ENCODE measurements around the gene XKR7. TPM values are rescaled to one million over a fixed set of nuclear protein-coding genes. Genes with fewer than 3 reads are reported as not detected.
"Not testable (repeated sequence)": the region's sequence is repeated elsewhere in the genome, so short reads cannot be mapped to it uniquely, and the experiment has no call there.

The XKR7 gene, protein sequence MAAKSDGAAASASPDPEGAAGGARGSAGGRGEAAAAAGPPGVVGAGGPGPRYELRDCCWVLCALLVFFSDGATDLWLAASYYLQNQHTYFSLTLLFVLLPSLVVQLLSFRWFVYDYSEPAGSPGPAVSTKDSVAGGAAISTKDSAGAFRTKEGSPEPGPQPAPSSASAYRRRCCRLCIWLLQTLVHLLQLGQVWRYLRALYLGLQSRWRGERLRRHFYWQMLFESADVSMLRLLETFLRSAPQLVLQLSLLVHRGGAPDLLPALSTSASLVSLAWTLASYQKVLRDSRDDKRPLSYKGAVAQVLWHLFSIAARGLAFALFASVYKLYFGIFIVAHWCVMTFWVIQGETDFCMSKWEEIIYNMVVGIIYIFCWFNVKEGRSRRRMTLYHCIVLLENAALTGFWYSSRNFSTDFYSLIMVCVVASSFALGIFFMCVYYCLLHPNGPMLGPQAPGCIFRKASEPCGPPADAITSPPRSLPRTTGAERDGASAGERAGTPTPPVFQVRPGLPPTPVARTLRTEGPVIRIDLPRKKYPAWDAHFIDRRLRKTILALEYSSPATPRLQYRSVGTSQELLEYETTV
- not detected for total RNA-seq

DNA sequence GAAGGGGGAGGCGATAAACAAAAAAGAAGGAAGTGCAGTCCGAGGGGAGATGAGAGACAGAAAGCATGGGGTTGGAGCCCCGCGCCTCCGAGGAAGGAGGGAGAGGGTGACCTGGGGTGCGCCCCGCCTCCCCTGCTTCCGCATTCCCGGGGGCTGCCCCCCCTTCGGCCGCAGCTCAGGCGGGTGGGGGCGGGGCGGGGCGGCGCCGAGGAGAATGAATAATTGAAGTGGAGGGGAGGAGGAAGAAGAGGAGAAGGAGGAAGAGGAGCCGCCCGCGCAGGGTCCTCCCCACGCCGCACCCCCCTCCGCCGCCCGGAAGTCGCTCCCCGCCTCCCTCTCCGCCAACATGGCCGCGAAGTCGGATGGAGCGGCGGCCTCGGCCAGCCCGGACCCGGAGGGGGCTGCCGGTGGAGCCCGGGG lies at the start of gene XKR7:
Gene XKR7 (plus strand): TSS at position 322 of the 420 bp plus-strand sequence. CDS start 25 bp downstream, at position 347.
- DNase-seq (ENCODE audit: low spot score) = no peak

DNA sequence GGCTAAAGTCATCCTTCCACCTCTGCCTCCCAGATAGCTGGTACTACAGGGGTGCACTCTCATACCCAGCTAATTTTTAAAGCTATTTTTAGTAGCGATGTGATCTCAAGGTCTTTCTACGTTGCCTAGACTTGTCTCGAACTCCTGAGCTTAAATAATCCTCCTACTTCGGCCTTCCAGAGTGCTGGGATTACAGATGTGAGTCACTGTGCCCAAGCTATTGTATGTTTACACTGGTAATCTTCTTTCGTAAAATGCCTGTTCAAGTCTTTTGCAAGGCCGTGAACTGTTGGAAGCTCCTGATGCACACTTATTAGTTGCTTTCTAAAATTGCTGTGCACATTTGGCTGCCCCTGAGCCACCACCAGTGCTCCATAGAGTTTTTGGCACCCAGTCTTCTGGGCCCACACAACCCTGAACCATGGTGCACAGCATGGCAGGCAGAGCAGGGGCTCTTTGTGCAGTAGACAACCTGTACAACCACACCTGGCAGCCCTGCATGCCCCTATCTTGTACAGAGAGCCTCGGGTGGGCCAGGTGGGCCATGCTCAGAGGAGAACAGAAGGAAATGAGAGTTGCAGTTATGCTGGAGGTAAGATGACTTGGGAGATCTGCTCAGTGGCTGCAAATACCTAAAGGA lies 49.4 kb upstream of the XKR7 start:
- DNase-seq (ENCODE audit: low spot score) = no peak

DNA sequence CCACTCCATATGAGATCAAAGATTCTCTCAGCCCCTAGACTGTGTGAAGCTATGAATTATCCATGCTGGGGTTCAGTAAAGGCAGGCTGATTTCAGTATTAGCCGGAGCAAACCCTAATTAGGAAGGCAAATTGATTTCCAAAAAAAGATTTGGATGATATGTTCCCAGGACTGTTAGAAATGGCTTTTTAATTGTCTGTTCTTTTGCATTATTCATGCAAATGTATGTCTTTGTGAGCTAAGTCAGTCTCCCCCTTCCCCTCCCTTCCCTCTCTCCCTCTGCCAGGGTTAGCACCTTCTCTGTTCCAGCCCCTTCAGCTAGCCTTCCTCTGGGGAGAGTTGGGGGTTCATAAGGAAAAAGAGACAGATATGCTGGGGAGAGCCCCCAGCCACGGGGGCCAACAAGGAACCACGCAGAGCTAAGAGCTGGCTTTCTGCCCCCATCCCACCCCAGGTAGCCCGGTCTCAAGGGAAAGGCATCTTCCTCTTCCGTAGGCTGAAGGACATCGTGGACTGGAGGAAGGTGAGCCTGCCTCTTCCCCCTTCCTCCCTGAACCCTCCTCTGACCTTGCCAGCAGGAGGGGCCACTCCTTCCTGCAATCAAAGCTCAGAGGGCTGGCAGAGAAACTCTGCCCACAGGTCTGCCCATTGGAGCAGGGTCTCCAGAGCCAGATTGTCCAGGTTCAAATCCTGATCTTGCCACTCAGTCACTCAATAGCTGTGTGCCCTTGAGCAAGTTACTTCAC lies 48.4 kb upstream of the XKR7 start:
- no peak for DNase-seq (ENCODE audit: low spot score)

DNA sequence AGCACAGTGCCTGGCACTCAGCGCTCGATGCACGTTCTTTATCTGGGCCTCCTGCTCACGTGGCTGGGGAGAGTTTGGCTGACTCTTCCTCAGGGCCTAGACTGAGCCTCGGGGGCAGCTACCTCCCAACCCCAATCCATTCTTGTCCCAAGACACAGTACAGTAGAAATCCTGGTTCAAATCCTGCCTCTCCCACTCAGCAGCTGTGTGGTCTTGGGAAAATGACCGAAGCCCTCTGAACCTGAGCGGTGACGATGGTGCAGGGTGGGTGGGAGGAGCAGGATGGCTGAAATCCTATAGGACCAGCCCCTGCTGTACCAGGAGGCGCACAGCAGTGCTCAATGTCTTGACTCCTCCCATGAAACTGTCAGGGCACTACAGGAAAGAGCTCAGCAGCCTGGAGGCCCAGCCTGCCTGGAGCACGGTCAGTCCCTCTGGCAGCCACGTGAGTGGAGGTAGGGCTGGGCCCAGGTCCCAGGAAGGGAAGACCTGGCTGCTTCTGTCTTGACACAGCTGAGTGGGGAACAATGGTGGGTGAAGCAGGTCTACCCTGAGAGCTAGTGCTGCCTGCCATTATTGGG lies 47.6 kb upstream of the XKR7 start:
- no peak for DNase-seq (ENCODE audit: low spot score)

DNA sequence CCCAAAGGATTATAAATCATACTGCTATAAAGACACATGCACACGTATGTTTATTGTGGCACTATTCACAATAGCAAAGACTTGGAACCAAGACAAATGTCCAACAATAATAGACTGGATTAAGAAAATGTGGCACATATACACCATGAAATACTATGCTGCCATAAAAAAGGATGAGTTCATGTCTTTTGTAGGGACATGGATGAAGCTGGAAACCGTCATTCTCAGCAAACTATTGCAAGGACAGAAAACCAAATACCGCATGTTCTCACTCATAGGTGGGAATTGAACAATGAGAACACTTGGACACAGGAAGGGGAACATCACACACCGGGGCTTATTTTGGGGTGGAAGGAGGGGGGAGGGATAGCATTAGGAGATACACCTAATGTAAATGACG lies 46.5 kb upstream of the XKR7 start:
- not testable (repeated sequence) for DNase-seq (ENCODE audit: low spot score)

DNA sequence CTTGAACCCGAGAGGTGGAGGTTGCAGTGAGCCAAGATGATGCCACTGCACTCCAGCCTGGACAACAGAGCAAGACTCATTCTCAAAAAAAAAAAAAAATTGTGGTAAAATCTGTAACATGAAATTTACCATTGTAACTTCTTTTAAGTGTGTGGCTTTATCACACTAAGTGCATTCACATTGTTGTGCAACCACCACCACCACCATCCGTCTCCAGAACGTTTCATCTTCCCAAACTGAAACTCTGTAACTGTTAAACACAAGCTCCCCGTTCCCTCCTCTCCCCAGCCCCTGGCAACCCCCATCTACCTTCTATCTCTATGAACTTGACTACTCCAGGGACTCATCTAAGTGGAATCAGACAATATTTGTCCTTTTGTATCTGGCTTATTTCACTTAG lies 45.8 kb upstream of the XKR7 start:
- DNase-seq (ENCODE audit: low spot score) = no peak

DNA sequence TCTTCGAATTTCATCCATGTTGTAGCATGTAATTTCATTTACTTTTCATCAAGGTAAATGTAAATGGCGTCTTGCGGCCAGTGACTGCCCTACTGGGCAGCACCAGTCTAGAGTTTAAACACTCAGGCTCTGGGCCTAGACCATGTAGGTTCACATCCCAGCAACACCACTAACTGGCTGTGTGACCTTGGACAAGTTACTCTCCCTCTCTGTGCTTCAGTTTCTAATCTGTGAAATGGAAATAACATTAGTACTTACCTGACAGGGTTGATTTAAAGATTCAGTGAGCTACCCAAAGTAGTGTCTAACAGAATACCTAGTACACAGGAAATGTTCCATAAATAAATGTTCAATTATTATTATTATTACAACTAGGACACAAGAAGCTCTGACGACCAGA lies 45.4 kb upstream of the XKR7 start:
- DNase-seq (ENCODE audit: low spot score) = no peak

DNA sequence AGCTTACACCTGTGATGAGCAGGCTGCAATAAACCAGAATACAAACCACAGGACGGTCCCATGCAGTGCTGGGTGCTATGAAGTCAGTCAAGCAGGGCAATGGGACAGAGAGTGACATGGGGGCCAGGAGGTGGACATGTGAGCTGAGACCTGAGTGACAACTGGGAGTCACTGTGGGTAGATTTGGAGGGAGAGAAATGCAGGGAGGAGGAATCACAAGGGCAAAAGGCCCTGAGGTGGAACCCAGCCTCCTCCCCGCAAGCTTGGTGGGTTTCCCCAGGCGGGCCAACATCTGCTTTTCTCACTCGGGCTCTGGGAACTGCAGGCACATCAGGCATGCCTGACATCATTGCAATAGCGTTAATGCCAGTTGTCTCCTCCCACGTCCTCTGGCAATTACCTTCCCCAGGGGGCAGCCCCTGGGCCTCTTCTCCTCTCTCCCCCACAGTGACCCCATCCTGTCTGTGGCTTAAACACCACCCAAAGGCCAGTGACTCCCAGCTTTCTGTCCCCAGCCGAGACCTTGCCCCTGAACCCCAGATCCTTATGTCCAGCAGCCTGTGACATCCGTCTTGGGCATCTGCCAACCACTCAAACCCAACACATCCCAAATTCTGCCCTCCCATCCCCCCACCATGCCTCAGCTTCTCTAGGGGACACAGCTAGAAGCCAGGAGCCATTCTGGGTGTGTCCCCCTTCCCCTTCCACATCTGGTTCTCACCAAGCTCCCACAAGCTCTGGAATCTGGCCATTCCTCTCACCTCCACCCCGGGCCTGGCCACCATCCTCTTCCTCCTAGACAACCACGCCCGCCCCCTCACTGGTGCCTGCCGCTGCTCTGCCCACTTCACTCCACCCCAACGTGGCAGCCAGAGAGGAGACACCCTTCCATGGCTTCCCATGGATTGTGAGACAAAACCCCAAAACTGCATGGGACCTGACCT lies 44.3 kb upstream of the XKR7 start:
- DNase-seq (ENCODE audit: low spot score) = no peak

DNA sequence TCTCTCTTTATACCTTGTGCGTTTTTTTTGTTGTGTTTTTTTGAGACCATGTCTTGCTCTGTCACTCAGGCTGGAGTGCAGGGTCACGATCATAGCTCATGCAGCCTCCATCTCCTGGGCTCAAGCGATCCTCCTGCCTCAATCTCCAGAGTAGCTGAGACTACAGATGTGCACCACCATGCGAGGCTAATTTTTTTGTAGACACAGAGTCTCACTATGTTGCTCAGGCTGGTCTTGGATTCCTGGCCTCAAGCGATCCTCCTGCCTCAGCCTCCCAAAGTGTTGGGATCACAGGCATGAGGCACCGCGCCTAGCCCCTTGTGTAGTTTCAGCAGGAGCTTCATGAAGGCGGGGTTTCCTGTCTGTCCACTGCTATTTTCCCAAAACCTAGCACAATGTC lies 43.4 kb upstream of the XKR7 start:
- DNase-seq (ENCODE audit: low spot score) = no peak

DNA sequence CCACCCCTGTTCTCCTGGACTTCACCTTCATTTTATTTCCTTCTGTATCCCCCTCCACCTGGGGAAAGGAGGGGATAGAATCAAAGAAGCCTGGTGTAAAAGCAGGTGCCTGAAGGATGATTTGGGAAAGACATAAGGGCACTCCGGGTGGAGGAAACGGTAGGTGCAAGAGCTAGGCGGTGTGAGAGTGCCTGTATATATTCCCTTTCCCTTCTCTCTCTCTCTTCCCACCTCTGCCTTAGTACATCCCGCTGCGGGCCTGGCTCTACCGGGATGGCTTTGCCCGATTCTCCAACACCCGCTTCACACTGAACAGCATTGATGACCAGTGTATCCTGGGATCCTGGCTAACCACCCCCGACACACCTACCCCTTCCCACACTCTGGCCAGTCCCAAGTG lies 42.3 kb upstream of the XKR7 start:
- no peak for DNase-seq (ENCODE audit: low spot score)

DNA sequence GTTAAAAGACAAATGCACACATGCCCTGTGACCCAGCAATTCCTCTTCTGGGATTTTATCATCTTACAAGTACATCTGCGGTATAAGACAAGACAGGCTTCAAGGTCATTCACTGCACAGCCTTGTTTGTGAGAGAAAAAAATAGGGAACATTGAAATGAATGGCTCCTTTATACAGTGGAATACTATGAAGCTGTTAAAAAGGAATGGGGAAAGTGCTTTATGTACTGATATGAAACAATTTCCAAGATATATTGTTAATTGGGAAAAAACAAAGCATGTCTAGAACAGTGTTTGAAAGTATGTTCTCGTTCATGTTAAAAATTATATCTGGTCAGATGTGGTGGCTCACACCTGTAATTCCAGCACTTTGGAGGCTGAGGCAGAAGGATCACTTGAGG lies 41.5 kb upstream of the XKR7 start:
- DNase-seq (ENCODE audit: low spot score) = no peak

DNA sequence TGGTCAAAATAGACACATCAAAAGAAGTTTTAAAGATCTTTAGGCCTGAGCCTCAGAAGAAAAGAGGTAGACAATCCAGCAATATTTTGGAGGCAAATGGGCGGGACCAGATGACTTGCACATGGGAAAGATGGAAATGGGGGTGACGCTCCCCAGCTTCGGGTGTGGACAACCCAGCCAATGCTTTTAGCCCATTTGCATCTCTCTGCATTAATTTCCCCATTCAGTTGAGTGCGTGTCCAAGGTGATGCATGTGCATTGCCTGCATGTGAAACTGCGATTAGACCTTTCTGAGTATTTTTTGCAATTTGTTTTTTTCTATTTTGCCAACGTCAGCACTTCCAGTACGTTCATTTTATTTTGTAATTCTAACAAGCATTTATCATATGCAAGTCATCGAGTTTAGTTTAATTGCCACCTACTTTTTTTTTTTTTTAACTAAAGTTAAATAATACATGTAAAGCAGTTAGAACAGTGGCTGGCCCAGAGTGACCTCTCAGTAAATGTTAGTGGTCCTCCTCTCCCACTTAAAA lies 40.3 kb upstream of the XKR7 start:
- DNase-seq (ENCODE audit: low spot score) = no peak

DNA sequence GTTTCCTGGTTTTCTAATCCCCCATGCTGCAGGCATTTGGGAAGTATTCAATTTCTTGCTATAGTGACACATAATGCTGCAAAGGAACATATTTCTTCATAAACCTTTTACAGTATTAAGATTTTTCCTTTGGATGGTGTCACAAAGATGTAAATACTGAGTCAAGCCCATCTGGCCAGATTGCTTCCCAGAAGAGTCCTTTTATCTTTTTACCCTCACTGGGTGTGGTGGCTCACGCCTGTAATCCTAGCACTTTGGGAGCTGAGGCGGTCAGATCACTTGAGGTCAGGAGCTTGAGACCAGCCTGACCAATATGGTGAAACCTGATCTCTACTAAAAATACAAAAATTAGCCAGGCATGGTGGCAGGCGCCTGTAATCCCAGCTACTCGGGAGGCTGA lies 38.3 kb upstream of the XKR7 start:
- DNase-seq (ENCODE audit: low spot score) = not testable (repeated sequence)

DNA sequence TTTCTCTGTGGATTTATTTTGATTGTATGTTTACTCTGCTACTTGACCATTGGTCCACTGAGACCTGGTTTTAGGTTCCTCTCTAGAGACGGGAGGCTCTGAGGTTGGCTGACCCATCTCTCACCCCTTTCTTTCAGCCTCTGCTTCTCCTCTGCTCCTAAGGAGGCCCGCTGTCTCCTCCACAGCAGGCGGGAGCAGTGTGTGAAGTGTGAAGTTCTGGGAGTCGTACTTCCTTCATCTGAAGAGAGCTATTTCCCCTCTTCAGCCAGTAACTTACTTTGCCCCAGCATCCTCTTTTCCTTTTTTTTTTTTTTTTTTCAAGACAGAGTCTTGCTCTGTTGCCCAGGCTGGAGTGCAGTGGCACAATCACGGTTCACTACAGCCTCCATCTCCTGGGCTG lies 37.2 kb upstream of the XKR7 start:
- DNase-seq (ENCODE audit: low spot score) = no peak

DNA sequence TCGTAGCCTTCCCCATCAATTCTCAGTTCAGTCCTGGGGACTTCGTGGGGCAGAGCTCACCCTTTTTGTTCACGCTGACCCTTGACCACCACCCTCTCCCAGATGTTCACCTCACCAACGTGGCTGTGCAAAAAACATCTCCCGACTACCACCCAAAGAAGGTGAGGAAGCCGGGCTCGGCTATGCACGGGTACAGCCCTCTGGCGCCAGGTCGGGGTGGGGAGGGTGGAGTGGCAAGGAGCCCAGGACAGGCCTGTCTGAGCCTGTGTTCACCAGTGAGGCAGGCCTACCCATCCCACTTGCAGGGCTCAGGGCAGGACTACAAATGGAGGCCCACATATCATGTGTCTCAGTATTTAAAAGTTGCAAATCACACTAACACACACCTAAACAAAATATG lies 34.3 kb upstream of the XKR7 start:
- DNase-seq (ENCODE audit: low spot score) = no peak

DNA sequence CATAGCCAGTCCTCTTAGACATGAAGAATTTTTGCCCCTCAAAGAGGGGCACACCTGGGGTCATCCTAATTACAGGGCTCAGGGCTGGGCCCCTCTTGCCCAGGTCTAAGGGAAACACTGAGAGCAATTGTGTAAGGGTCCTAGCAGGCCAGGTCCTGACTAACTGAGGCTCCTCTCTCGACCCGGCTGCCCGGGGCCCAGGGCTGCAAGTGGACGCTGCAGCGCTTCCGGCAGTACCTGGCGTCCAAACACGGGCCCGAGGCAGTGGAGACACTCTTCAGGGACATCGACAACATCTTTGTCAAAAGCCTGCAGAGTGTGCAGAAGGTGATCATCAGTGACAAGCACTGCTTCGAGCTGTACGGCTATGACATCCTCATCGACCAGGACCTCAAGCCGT lies 33.5 kb upstream of the XKR7 start:
- no peak for DNase-seq (ENCODE audit: low spot score)

DNA sequence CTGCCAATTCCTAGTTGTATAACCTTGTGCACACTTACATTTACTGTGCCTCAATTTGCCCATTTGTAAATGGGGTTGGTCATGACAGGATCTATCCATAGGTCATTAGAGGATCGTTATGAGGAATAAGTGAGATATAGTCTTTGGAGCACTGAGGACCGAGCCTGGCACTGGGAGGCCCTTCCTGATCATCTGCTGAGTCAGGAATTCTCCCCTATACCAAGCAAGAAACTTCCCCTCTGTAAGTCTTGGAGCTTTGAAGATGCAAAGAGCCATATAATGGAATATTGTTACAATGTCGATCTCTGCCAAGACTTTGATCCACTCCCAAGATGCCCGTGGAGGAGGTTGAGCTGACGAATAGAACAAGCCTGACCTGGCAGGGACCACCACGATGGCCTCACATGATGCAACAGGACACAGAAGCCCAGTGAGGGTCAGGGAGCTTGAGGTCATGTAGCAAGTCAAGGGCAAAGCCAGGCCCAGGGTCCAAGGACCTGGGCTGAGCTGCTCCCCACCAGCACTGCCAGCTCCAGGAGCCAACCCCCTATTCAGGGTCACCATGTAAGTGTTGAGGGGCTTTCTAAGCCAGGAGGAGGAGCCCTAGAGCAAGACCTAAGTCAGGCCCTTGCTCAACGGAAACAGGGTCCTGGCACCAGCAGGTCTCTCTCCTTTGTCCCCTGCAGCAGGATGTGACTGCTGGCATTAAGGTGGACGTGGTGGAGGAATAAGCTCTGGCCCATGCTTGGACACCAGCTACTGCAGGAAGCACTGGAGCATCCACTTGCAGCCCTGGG lies 32.8 kb upstream of the XKR7 start:
- DNase-seq (ENCODE audit: low spot score) = no peak

DNA sequence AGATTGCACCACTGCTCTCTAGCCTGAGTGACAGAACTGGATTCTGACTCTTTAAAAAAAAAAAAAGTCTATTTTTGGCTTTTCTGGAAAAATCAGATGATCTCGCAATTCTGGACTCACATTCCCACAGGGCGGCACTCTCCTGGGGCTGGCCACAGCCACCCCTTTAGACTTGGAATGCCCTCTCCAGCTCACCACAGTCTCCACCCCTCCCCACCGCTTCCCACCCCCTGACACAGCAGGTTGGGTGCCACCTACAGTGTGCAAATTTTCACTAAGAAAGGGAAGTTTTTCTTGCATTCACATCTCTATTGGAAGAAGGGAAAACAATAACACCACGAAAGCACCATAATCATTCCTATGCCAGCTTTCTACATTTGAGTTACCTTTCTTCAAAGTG lies 31.5 kb upstream of the XKR7 start:
- DNase-seq (ENCODE audit: low spot score) = no peak

DNA sequence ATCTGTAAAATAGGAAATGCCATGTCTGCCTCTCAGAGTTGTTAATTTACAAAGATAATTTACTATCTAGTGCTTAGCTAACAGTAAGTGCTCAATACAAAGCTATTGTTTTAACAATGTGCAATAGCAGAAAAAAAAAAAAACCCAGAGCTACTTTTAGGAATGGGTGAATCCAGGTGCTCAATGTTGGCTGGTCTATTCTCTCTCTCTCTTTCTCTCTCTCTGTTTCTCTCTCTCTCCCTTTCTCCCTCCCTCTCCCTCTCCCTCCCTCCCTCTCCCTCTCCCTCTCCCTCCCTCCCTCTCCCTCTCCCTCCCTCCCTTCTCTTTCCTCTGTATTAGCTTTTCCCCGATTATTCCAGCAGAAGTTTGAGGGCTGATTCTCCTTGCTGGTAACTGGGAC lies 30.1 kb upstream of the XKR7 start:
- DNase-seq (ENCODE audit: low spot score) = no peak

DNA sequence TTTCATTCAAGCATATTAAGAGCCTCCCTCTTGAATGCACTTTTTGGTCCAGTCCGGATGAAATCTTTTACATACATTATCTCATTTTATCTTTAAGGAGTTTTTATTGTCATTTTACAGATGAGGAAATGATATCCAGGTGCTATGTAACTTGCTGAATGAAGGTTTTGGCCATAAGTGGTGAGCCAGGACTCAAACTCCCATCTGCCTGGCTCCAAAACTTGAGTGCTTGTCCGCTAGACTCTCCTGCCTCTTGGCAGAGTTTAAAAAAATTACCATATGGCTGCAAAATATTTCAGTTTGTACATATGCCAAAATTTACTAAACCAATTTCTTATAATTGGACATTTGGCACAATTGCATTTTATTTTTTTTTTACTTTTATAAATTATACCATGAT lies 28.3 kb upstream of the XKR7 start:
- DNase-seq (ENCODE audit: low spot score) = no peak

Data from mucosa of gallbladder (tissue), 1 donor.